Activated CD4-positive, alpha-beta memory T cell treated with anti-CD3 and anti-CD28 coated beads, Interleukin-2, amount 10 ng/mL, durations not matched to agents 7 days and 5 days (primary cell): ENCODE results near the gene ARL2BP. TPM values are rescaled to one million over a fixed set of nuclear protein-coding genes. Genes with fewer than 3 reads are reported as not detected.
A peak's percentile ranks its signal among the peaks of the same experiment; 100 is the strongest.

Source experiments
- CTCF ChIA-PET: fragments of 350-600 bp; sonication (Branson Sonifier 250); formaldehyde crosslinking; loops from one replicate; lab custom pipeline; 2021; ENCODE audit warnings: antibody characterized with exemption, inconsistent platforms; lab: Charles Lee
- POLR2A ChIA-PET: fragments of 350-600 bp; sonication (Branson Sonifier 250); formaldehyde crosslinking; loops from one replicate; lab custom pipeline; 2021; ENCODE audit warnings: antibody characterized with exemption; lab: Charles Lee
- DNase-seq: peaks from one replicate; pipeline ENCODE4 v3.0.0-alpha.2; 2020
- H3K27ac Mint-ChIP-seq: one replicate; pipeline ENCODE4 v1.8.0; 2021; ENCODE audit warnings: mild to moderate bottlenecking, mixed read lengths
- H3K27me3 Mint-ChIP-seq: one replicate; pipeline ENCODE4 v1.8.0; 2021; ENCODE audit warnings: mixed read lengths
- H3K36me3 Mint-ChIP-seq: one replicate; pipeline ENCODE4 v1.8.0; 2021; ENCODE audit warnings: low read depth, mixed read lengths
- H3K4me1 Mint-ChIP-seq: one replicate; pipeline ENCODE4 v1.8.0; 2021; ENCODE audit warnings: mixed read lengths
- H3K4me3 Mint-ChIP-seq: one replicate; pipeline ENCODE4 v1.8.0; 2021; ENCODE audit warnings: mild to moderate bottlenecking, mixed read lengths
- H3K9me3 Mint-ChIP-seq: one replicate; pipeline ENCODE4 v1.8.0; 2021; ENCODE audit warnings: mixed read lengths
- total RNA-seq, 2 experiments: library from RNA; stranded (reverse); gene quantifications; one replicate each; pipeline ENCODE4 v1.2.3, GENCODE V29; 2021

ARL2BP gene
- total RNA-seq, 2 experiments from 2014 or later: 32.8 to 32.9 TPM

DNA sequence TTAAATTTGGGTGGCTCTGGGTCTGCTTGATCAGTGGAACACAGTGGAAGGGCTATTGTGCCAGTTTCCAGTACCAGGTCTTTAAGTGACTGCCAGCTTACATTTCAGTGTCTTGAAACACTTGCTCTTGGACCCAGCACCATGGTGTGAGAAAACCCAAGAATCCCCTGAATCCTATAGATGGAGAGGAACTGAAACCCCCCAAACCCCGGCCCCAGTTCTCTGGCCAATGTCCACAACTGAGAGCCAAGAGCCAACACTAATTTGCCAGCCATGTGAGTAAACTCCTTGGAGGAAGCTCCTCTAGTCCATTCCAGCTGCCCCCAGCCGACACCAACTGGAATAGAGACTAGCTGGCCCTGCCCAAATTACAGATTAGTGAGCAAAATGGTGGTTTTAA lies 2.4 kb upstream of the ARL2BP start:
- Mint-ChIP-seq H3K27ac (no peak overlapping the region), H3K4me1 (peaks cover 22% of the 10 kb centered on the region), H3K9me3 (no peaks in the 10 kb centered on the region), H3K27me3 (no peaks in the 10 kb centered on the region), H3K4me3 (no peak overlapping the region), H3K36me3 (peaks cover 26% of the 10 kb centered on the region)
- ChIA-PET POLR2A (no interaction called here), CTCF (no interaction called here)
- DNase-seq: no peak

DNA sequence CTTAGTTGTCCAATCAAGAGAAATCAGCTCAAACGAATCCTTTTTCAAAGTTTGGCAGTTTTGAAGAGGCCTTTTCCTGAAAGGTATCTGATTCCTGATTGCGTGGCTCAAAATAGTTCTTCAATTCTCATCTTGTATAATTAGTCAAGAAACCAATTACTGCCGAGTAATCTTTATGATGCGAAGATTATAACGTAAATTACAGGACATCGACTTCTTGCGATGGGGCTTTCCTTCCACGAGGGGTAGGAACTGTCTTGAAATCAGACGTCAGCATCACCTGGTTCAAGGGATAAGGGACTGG lies 644 bp upstream of the ARL2BP start:
- DNase-seq: no peak
- Mint-ChIP-seq H3K27ac (peak overlapping the region; percentile 86), H3K36me3 (peaks cover 23% of the 10 kb centered on the region), H3K9me3 (no peaks in the 10 kb centered on the region), H3K4me3 (peak overlapping the region; percentile 78), H3K4me1 (peaks cover 19% of the 10 kb centered on the region), H3K27me3 (no peaks in the 10 kb centered on the region)
- ChIA-PET POLR2A (interaction anchor here (1.1 to 2.8 kb wide), 3 partner anchors 9 to 57 kb away, joined by 3 to 9 read pairs (median 6); no protein-coding TSS in a partner anchor), CTCF (no interaction called here)

DNA sequence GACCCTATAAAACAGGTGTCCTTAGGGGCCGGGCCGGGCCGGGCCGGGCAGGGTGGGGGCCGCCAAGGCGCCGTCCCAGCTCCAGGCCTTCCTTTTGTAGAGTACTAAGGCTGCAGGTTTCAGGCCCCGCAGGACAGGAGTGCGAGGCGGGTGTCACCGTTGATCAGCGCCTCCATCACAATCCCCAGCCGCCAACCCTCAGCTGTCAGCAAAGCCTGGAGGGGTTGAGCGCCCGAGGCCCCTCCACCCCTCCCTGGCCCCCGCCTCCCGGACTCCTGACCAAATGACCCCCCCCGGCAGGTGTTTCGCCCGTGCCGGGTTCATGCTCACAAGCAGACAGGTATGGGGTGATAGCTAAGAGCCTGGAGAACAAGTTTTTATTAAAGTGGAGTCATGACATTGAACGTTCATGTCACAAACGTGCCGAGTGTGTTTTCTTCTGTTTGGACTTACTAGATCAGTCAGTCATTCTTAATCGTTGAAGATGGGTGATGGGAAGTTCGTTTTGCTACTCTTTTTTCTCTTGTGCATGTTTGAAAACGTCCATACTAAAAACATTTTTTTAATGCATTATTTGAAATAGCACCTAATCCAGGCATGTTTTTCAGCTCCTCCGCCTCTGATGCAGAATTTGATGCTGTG lies 534 bp downstream of the ARL2BP start:
- Mint-ChIP-seq H3K4me1 (peaks cover 19% of the 10 kb centered on the region), H3K4me3 (peak overlapping the region; percentile 78), H3K27ac (peak overlapping the region; percentile 17), H3K27me3 (no peaks in the 10 kb centered on the region), H3K36me3 (peaks cover 27% of the 10 kb centered on the region), H3K9me3 (no peaks in the 10 kb centered on the region)
- DNase-seq: no peak
- ChIA-PET POLR2A (interaction anchor here (1.0 to 2.8 kb wide), 11 partner anchors 10 to 153 kb away, joined by 3 to 9 read pairs (median 5); partner anchors contain the start of genes CPNE2 and PSME3IP1), CTCF (interaction anchor here (0.6 to 2.0 kb wide), 4 partner anchors 55 to 1260 kb away, joined by 3 to 5 read pairs (median 4); partner anchors contain the start of genes PSME3IP1 and RSPRY1)

DNA sequence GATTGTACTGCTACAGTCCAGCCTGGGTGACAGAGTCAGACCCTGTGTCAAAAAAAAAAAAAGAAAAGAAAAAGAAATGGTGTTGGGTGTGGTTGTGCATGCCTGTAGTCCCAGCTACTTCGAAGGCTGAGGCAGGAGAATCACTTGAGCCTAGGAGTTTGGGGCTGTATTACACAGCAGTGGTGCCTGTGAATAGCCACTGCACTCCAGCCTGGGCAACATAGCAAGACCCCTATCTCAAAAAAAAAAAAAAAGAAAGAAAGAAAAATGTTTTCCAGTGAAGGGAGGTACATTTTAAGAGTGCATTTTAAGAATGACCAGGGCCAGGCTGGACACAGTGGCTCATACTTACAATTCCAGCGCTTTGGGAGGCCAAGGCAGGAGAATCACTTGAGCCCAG lies 6.3 kb downstream of the ARL2BP start:
- no peak for DNase-seq
- peaks cover 4% of the 10 kb centered on the region for H3K9me3 Mint-ChIP-seq
- peaks cover 43% of the 10 kb centered on the region for H3K36me3 Mint-ChIP-seq
- H3K27ac Mint-ChIP-seq: no peak overlapping the region
- ChIA-PET CTCF (no interaction called here), POLR2A (interaction anchor here (1.3 kb wide), 1 partner anchor 49 kb away, joined by 4 read pairs; no protein-coding TSS in a partner anchor)
- H3K27me3 Mint-ChIP-seq: no peaks in the 10 kb centered on the region
- peaks cover 2% of the 10 kb centered on the region for H3K4me1 Mint-ChIP-seq
- no peak overlapping the region for H3K4me3 Mint-ChIP-seq

DNA sequence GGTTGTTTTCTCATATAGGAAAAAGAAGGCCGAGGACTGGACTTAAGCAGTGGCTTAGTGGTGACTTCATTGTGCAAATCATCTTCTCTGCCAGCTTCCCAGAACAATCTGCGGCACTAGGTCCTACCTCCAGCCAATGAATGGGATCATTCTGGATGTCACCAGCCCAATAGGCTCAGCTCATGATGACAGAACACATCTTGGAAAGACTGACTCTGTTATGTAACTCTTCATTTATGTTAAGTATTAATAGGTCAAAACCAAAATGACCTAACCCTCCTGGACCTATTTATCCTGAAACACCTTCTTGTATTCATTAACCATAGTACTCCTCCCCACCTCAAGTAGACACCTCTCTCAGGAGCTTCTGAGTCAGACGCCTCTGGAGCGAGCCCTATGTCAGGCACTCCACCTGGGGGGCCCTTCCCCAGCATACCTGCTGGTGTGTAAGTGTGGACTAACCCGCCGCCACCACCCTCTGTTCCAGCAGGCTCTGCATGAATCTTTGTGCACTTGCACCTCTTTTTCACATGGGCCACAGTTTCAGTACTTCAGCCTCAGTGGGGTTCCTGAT lies 7.2 kb downstream of the ARL2BP start:
- Mint-ChIP-seq H3K27me3 (no peaks in the 10 kb centered on the region), H3K4me3 (no peak overlapping the region), H3K4me1 (peaks cover 2% of the 10 kb centered on the region), H3K9me3 (peaks cover 4% of the 10 kb centered on the region), H3K27ac (no peak overlapping the region), H3K36me3 (peaks cover 42% of the 10 kb centered on the region)
- POLR2A ChIA-PET: interaction anchor here (1.3 kb wide), 1 partner anchor 48 kb away, joined by 4 read pairs; no protein-coding TSS in a partner anchor
- DNase-seq: no peak
- CTCF ChIA-PET: no interaction called here

DNA sequence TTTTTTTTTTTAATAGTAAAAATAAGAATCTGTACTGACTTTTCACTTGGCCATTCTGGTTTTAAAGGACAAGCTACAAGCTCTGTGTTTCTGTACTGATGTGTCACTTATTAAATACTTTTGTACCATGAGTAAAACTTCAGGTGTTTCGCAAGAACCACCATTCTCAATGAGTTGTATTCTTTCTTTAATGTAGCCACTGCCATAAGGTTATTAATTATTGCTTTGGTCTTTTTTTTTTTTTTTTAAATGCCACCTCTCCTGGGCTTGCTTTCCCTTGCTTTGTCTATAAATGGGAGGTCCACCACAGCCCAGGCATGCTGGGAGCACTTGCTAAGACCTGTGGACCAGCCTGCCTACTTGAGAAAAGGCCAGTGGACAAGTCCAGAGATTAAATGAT lies 8.4 kb downstream of the ARL2BP start:
- Mint-ChIP-seq H3K9me3 (peaks cover 4% of the 10 kb centered on the region), H3K4me3 (no peak overlapping the region), H3K36me3 (peaks cover 33% of the 10 kb centered on the region), H3K27me3 (no peaks in the 10 kb centered on the region), H3K27ac (no peak overlapping the region), H3K4me1 (no peaks in the 10 kb centered on the region)
- no peak for DNase-seq
- ChIA-PET CTCF (no interaction called here), POLR2A (no interaction called here)

DNA sequence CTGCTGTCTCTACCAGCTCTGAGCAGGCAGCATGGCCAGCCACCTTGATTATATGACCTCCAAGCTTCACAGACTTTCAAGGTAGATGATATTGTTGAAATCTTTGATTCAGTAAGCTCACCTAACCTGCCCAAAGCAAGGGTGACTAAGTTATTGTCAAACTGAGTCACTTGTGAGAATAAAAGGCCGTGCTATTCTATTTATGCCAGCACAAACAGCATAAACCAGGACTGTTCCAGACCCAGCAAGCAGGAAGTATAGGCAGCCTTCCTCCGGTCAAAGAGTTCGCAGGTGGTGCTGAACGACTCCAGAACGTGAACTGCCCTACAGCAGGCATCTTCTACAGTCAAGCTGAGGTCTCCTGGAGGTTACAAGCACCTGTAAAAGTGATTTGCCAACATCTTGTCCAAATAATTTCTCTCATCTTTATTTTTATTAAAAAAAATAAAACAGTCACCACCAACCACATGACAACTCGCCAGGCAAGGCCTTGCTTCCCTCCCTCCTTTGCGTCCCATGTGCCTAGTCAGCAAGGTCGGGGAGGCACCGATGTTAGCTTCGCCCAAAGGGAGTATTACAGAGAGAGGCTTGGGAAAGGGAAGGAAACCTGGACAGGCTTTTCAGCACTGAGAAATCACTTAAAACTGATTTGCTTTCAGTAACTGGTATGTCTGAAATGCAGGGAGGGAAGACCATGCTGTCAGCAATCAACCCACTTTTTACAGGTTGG lies 10.8 kb downstream of the ARL2BP start:
- no peak for DNase-seq
- CTCF ChIA-PET: no interaction called here
- H3K27me3 Mint-ChIP-seq: no peaks in the 10 kb centered on the region
- peaks cover 4% of the 10 kb centered on the region for H3K9me3 Mint-ChIP-seq
- POLR2A ChIA-PET: no interaction called here
- no peak overlapping the region for H3K4me3 Mint-ChIP-seq
- H3K36me3 Mint-ChIP-seq: peaks cover 18% of the 10 kb centered on the region
- H3K4me1 Mint-ChIP-seq: peaks cover 6% of the 10 kb centered on the region
- no peak overlapping the region for H3K27ac Mint-ChIP-seq

DNA sequence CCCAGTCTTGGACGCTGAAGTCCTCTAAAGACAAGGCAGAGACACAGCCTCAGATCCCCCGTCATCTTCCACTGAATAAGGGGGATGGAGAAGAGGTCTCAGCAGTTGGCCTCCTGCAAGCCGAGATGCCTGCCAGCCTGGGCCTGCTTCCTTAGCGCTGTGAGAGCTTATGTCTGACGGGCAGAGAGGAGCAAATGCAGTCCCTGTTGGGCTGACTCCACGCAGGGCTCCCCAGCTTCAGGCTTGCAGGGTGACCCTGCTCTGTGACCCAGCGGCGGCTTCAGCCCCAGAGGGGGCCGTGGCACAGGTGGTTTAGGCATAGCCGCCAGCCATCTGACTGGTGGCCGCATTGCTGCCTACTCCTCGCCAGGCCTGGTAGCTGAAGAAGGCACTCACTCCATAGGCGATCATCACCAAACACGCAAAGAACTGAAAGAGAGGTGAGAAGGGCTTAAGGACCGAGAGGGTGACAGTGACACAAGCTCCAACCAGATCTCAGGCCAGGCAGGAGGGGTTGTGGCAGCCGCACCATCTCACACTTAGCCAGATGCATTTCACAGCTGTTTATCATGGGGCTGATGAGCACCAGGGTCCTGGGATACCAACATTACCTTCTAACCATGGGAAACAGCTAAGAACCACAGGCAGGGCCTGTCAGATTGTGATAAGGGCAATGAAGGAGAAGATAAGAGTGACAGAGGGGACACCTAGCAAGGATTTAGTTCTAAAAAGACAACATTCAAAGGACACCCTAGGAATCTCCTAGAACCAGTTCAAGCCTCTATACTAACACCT lies 11.7 kb downstream of the ARL2BP start:
- peak; percentile 10 for DNase-seq
- CTCF ChIA-PET: no interaction called here
- no peak overlapping the region for H3K4me3 Mint-ChIP-seq
- POLR2A ChIA-PET: interaction anchor here (1.2 kb wide), 1 partner anchor 12 kb away, joined by 3 read pairs; the partner anchor contains the start of gene ARL2BP
- H3K27me3 Mint-ChIP-seq: no peaks in the 10 kb centered on the region
- peaks cover 13% of the 10 kb centered on the region for H3K36me3 Mint-ChIP-seq
- H3K4me1 Mint-ChIP-seq: peaks cover 6% of the 10 kb centered on the region
- no peak overlapping the region for H3K27ac Mint-ChIP-seq
- peaks cover 4% of the 10 kb centered on the region for H3K9me3 Mint-ChIP-seq

DNA sequence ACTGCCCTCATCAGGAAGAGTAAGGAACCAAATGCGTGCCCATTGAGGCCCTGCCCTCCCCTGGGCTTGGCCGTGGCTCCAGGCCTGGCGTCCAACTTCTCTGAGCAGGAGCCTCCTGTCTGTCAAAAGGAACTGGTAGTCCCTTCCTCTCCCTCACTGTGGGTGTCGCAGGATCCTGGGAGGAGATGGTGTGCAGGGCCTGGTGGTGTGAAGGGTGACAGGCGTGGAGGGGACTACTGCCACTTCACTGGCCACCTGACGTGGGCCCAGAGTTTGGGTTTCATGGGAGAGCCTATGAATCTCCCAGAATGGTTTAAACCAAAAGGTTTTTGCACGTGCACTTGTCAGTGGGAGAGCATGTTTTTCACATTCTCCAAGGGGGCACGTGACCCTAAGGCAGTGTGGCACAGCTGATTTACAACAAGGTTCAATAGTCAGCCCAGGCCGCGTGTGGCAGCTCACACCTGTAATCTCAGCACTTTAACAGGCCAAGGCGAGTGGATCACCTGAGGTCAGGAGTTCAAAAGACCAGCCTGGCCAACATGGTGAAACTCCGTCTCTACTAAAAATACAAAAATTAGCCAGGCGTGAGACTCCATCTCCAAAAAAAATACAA lies 12.5 kb downstream of the ARL2BP start:
- peaks cover under 1% of the 10 kb centered on the region for H3K9me3 Mint-ChIP-seq
- H3K36me3 Mint-ChIP-seq: peaks cover 6% of the 10 kb centered on the region
- POLR2A ChIA-PET: interaction anchor here (1.2 kb wide), 1 partner anchor 12 kb away, joined by 3 read pairs; the partner anchor contains the start of gene ARL2BP
- H3K4me3 Mint-ChIP-seq: no peak overlapping the region
- no peaks in the 10 kb centered on the region for H3K27me3 Mint-ChIP-seq
- DNase-seq: peak; percentile 13
- H3K27ac Mint-ChIP-seq: no peak overlapping the region
- H3K4me1 Mint-ChIP-seq: peaks cover 6% of the 10 kb centered on the region
- CTCF ChIA-PET: no interaction called here

DNA sequence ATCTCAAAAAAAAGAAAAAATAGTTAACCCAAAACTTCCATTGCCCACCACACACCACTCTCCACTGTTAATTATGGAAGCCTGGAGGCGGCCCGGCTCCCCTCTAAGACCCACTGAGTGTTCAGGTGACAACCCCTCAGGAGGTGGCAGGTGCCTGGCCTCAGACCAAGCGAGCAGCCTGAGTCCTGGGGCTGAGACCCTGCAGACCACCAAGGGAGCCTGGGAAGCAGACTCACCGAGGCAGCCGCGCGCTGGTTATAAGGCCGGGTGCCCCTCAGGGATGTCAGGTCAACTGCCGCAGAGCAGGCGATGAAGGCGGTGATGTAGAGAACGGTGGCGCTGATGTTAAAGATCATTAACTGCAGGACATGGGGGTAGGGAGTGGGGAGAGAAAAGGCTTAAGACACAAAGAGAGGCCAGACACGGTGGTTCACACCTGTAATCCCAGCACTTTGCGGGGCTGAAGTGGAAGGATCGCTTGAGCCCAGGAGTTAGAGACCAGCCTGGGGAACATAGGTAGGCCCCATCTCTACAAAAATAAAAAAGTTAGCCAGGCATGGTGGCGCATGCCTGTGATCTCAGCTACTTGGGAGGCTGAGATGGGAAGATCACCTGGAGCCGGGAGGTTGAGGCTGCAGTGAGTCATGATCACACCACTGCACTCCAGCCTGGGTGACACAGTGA lies 13.3 kb downstream of the ARL2BP start:
- CTCF ChIA-PET: no interaction called here
- POLR2A ChIA-PET: no interaction called here
- H3K27ac Mint-ChIP-seq: no peak overlapping the region
- no peak overlapping the region for H3K4me3 Mint-ChIP-seq
- no peaks in the 10 kb centered on the region for H3K27me3 Mint-ChIP-seq
- H3K9me3 Mint-ChIP-seq: no peaks in the 10 kb centered on the region
- DNase-seq: no peak
- peaks cover 6% of the 10 kb centered on the region for H3K4me1 Mint-ChIP-seq
- no peaks in the 10 kb centered on the region for H3K36me3 Mint-ChIP-seq

DNA sequence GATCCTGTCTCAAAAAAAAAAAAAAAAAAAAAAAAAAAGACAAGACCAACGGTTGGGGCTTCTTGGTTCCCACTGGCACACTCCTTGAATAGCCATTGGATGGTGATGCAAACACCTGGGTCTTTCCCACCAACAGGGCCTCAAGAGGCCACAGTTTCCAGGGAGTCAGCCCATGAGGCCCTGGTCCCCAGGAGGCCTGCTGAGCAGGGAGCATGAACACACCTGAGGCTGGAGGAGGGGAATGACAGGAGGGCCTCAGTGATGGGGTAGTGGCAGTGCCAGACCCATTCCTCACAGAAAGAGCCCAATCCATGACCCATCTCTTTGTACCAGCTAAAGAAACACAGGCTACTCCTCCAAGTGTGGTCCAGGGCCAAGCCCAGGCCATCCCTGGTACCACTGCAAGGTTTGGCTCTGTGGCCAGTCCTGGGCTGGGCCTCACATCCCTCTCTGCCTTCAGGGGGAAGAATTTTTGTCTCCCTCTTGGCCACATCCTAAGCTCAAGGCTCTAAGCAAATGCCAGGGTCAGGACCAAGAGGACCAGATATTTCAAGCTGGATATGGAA lies 13.9 kb downstream of the ARL2BP start:
- Mint-ChIP-seq H3K27me3 (no peaks in the 10 kb centered on the region), H3K9me3 (no peaks in the 10 kb centered on the region), H3K36me3 (no peaks in the 10 kb centered on the region), H3K4me3 (no peak overlapping the region), H3K4me1 (peaks cover 6% of the 10 kb centered on the region), H3K27ac (no peak overlapping the region)
- CTCF ChIA-PET: no interaction called here
- DNase-seq: no peak
- POLR2A ChIA-PET: no interaction called here
